IPS-15b (cell line): ENCODE measurements around the gene IGF2.

Source experiments
- H3K27me3 ChIP-seq: one replicate; pipeline ENCODE4 v1.6.1; 2013; ENCODE audit warnings: low read length; ENCODE audit not compliant: control insufficient read depth, insufficient read depth
- H3K36me3 ChIP-seq: one replicate; pipeline ENCODE4 v1.6.1; 2013; ENCODE audit warnings: low read length; ENCODE audit not compliant: control insufficient read depth, insufficient read depth
- H3K4me1 ChIP-seq: one replicate; pipeline ENCODE4 v1.6.1; 2013; ENCODE audit warnings: mild to moderate bottlenecking, low read length; ENCODE audit not compliant: control insufficient read depth, insufficient read depth
- H3K4me3 ChIP-seq: one replicate; pipeline ENCODE4 v1.5.1; 2013; ENCODE audit warnings: low read depth, low read length
- H3K9ac ChIP-seq: one replicate; pipeline ENCODE4 v1.6.1; 2013; ENCODE audit warnings: low read depth, mild to moderate bottlenecking, low read length
- H3K9me3 ChIP-seq: one replicate; pipeline ENCODE4 v1.6.1; 2013; ENCODE audit warnings: mild to moderate bottlenecking, low read length; ENCODE audit not compliant: control insufficient read depth, insufficient read depth

The IGF2 gene

GRCh38 chr11:2138431-2139122 is 612 bp downstream of the IGF2 start:
- no peaks in the 10 kb centered on the region for H3K9me3 ChIP-seq
- peaks cover 55% of the 10 kb centered on the region for H3K27me3 ChIP-seq
- no peak overlapping the region for H3K4me3 ChIP-seq
- H3K36me3 ChIP-seq = no peaks in the 10 kb centered on the region
- no peak overlapping the region for H3K9ac ChIP-seq
- no peaks in the 10 kb centered on the region for H3K4me1 ChIP-seq

- Histone ChIP-seq H3K4me1 (no peaks in the 10 kb centered on the region), H3K27me3 (peaks cover 49% of the 10 kb centered on the region), H3K9me3 (no peaks in the 10 kb centered on the region), H3K9ac (no peak overlapping the region), H3K36me3 (no peaks in the 10 kb centered on the region), H3K4me3 (peak overlapping the region; percentile 43)
Measured at GRCh38 chr11:2138068-2138430, 1.1 kb downstream of the IGF2 start.

DNA sequence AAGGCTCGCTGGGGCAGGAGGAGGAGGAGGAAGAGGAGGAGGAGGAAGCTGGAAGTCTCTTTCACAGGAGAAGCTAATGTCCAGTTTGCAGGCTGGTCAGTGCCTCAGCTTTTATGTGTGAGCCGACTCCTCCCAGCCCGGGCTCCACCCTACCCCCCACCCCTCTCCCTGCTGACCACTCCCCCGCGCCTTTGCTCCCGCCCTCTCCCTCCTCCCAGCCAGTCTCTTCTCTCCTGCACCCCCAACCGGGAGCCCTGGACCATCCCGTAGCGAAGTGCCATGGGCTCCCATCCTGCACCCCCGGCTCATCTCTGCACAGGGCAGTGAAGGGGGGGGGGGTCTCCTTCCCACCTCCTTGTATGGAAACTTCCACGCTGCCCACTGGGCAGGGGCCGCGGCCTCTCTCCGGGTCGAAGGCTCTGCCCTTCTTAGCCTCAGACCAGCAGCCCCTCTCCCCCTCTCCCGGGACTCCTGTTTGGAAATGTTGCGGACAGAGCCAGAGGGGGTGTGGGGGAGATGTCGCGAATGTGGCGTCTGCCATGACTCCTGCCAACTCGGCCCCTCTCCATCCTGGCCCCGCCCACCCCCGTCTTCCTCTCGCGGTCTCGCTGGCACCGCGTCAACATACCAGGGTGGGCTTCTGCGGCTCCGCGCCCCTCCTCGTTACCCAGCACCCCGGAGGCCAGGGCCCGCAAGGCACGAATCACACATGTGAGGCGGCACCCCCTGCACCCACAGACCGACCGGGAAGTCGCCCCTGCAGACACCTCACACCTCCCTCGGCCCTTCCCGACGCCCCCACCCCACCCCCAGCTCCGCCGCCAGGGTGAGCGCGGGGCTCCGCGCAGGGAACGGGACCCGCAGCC is 1.8 kb downstream of the IGF2 start:
- Histone ChIP-seq H3K4me3 (peak overlapping the region; percentile 43), H3K36me3 (no peaks in the 10 kb centered on the region), H3K27me3 (peaks cover 43% of the 10 kb centered on the region), H3K9ac (no peak overlapping the region), H3K9me3 (no peaks in the 10 kb centered on the region), H3K4me1 (no peaks in the 10 kb centered on the region)

DNA sequence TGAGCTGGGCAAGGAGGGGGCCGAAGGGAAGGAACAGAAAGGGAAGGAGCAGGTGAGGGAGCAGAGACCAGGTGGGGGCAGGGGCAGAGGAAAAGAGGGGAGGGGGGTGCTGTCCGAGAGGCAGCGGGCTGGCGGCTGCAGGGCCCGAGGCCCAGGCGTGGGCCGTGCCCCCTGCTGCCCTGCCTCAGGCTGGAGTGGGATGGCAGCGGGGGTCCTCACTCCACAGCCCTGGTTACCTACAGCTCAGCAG is 2.3 kb downstream of the IGF2 start:
- H3K4me1 ChIP-seq = no peaks in the 10 kb centered on the region
- H3K27me3 ChIP-seq = peaks cover 38% of the 10 kb centered on the region
- H3K4me3 ChIP-seq = peak overlapping the region; percentile 39
- no peaks in the 10 kb centered on the region for H3K36me3 ChIP-seq
- no peaks in the 10 kb centered on the region for H3K9me3 ChIP-seq
- no peak overlapping the region for H3K9ac ChIP-seq

- H3K27me3 ChIP-seq = peaks cover 33% of the 10 kb centered on the region
- no peak overlapping the region for H3K4me3 ChIP-seq
- no peaks in the 10 kb centered on the region for H3K36me3 ChIP-seq
- H3K9ac ChIP-seq = no peak overlapping the region
- no peaks in the 10 kb centered on the region for H3K4me1 ChIP-seq
- no peaks in the 10 kb centered on the region for H3K9me3 ChIP-seq
Measured at GRCh38 chr11:2136209-2136951, 2.8 kb downstream of the IGF2 start.

DNA sequence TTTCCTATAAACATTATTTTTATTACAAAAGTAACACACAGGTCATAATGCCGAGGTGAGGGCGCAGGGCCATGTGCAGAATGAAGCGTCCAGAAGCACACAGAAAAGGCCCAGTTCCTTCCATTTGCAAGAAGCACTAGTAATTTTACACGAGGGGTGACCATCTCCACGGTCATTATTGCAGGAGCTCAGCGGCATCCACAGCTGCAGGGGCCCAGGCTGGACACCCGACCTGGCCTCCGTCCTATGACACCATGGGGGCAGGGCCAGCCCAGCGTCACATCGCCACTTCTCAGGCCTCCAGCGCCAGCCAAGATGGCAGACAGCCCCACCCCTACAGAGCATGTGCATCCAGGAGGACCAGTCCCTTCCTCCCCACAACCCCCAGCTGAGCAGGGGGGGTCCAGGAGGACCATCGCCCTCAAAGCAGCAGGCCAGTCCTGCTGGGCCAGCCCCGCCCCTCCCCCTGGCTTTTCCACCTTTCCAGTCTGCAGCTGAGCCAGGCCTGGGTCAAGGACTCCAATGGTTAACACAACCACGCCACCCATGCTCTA is 3.5 kb downstream of the IGF2 start:
- Histone ChIP-seq H3K36me3 (no peaks in the 10 kb centered on the region), H3K9me3 (no peaks in the 10 kb centered on the region), H3K9ac (no peak overlapping the region), H3K4me1 (no peaks in the 10 kb centered on the region), H3K27me3 (peaks cover 26% of the 10 kb centered on the region), H3K4me3 (no peak overlapping the region)

DNA sequence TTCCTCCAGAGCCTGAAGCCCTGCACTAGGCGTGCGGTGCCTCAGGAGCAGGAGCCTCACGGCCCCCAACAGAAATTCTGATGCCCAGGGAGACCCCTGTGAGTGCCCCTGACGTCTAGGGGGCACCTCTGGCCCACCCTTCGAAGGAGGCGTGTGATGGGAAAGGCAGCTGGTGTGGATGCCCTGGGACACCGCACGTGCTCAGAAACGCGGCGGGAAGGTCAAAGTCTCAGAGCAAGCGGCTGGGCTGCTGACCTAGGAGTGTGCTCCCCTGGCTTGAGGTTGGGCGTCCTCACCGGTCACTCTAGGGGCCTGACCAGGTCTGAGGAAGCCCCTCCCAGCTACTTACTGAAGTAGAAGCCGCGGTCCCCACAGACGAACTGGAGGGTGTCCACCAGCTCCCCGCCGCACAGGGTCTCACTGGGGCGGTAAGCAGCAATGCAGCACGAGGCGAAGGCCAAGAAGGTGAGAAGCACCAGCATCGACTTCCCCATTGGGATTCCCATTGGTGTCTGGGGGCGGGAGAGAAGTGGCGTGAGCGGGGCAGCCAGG is 4.1 kb downstream of the IGF2 start:
- no peaks in the 10 kb centered on the region for H3K4me1 ChIP-seq
- H3K9me3 ChIP-seq = no peaks in the 10 kb centered on the region
- H3K9ac ChIP-seq = no peak overlapping the region
- no peak overlapping the region for H3K4me3 ChIP-seq
- no peaks in the 10 kb centered on the region for H3K36me3 ChIP-seq
- peaks cover 21% of the 10 kb centered on the region for H3K27me3 ChIP-seq

DNA sequence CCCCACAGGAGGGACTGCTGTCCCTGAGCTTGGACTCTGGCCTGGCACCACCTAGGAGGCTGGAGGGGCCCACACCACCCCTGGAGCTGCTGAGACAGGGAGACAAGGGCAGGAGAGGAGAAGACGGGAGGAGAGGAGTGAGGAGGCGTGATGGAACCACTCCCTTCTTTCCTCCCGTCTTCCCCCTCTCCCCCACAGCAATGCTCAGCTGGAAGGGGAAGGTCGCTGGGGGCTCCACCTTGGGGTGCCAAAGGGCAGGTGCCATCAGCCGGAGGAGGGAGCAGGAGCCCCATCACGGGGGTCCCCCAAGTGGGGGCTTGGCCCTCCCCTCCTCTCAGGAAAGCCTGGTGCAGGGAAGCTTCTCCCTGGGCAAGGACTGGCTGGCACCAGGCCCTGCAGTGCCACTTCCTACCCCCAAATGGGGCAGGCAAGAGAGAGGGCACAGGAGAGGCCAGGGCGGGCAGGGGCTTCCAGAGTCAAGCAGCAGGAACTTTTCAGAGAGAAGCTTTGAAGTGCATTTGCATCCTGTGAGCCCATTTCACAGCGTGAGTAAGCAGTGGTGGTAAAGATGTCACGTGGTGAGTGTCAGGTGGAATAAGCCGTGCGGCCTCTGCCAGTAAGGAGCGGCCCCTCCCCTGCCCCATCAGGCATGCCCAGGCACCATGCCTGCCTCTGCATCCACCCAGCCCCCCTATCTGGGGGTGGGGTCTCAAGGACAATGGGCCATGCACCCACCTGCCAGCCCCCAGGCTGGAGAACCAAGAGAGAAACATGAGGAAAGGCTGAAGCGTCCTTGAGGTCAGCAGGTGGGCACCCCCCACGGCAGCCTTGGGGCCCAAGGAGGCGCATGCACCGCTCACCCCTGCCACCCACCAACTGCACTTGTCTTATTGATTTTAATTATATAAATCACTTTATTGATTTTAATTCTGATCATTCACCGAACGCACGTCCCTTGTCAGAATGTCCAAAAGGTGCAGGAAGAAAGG is 4.9 kb downstream of the IGF2 start:
- Histone ChIP-seq H3K36me3 (no peaks in the 10 kb centered on the region), H3K4me1 (no peaks in the 10 kb centered on the region), H3K4me3 (no peak overlapping the region), H3K9ac (no peak overlapping the region), H3K9me3 (no peaks in the 10 kb centered on the region), H3K27me3 (peaks cover 16% of the 10 kb centered on the region)

DNA sequence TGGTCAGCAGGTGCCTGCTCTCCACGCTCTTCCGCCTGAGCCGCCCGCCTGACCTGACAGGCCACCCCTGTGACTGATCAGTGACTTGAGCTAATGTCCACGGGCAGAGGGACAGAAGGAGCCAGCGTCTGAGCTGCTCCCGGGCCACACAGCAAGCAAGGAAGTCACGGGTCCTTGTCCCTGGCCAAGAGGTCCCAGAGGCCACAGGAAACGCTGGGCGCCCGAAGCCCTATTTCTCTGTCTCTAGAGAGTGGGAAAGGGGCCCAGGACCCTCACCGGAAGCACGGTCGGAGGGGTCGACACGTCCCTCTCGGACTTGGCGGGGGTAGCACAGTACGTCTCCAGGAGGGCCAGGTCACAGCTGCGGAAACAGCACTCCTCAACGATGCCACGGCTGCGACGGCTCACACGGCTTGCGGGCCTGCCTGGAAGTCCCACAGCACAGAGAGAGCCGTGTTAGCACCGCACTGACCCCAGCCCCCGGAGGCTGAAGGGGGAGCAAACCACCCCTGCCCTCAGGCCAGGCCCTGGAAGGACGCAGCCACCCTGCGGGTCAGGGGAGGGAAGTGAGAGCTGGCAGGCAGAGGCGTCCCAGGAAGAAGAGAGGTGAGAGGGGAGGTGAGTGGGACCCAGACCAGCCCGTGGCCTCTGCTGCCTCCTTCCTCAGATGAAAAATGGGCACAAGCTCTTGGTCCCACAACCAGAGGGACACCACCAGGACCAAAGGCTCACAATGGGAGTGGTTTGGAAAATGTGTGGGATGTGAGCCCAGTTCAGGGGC is 5.8 kb downstream of the IGF2 start:
- no peaks in the 10 kb centered on the region for H3K4me1 ChIP-seq
- no peaks in the 10 kb centered on the region for H3K9me3 ChIP-seq
- no peak overlapping the region for H3K9ac ChIP-seq
- H3K27me3 ChIP-seq = peaks cover 16% of the 10 kb centered on the region
- no peak overlapping the region for H3K4me3 ChIP-seq
- no peaks in the 10 kb centered on the region for H3K36me3 ChIP-seq

- no peak overlapping the region for H3K4me3 ChIP-seq
- H3K36me3 ChIP-seq = no peaks in the 10 kb centered on the region
- H3K27me3 ChIP-seq = peaks cover 16% of the 10 kb centered on the region
- no peak overlapping the region for H3K9ac ChIP-seq
- no peaks in the 10 kb centered on the region for H3K9me3 ChIP-seq
- H3K4me1 ChIP-seq = no peaks in the 10 kb centered on the region
Measured at GRCh38 chr11:2132874-2133240, 6.3 kb downstream of the IGF2 start.
